Activated CD4-positive, alpha-beta T cell treated with anti-CD3 and anti-CD28 coated beads, Interleukin-10, Interleukin-2, amounts not matched to agents 100 ng/mL and 50 ng/mL, durations not matched to agents 16 hours and 8 hours (primary cell): Measurements from ENCODE around the gene FAM53A.

Experiments
- DNase-seq: peaks from one replicate; pipeline ENCODE4 v3.0.0-alpha.2; 2020

Gene FAM53A

DNA sequence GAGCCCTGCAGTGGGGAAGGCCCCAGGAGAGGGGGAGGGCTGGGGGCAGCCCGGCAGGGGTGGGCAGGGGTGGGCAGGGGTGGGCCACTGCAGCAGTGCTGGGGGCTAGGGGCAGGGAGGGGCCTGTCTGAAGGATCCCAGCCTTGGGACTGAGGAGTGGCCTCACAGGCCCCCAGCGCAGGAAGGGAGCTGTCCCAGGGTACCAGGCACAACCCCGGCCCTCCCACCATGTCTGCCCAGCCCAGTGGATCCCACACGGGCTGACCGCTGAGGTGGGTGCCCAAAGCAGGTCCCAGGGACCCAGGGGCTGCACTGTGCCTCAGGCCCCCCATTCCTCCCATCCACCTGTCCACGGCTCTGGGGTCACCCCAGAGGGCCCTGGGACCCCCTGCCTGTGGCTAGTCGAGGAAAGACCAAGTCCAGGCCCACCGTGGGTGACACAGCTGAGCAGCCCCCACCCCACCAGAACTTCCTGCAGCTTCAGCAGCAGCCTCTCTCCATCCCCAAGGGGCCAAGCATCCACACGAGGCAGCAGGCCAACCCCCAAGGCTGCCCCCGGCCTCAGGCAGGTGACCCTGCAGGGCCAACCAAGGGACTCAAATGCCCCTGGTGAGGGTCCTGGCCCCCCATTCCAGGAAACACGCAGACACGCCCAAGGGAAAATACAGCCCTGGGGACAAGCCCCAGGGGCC is 46.4 kb downstream of the FAM53A start:
- DNase-seq, result no peak

DNA sequence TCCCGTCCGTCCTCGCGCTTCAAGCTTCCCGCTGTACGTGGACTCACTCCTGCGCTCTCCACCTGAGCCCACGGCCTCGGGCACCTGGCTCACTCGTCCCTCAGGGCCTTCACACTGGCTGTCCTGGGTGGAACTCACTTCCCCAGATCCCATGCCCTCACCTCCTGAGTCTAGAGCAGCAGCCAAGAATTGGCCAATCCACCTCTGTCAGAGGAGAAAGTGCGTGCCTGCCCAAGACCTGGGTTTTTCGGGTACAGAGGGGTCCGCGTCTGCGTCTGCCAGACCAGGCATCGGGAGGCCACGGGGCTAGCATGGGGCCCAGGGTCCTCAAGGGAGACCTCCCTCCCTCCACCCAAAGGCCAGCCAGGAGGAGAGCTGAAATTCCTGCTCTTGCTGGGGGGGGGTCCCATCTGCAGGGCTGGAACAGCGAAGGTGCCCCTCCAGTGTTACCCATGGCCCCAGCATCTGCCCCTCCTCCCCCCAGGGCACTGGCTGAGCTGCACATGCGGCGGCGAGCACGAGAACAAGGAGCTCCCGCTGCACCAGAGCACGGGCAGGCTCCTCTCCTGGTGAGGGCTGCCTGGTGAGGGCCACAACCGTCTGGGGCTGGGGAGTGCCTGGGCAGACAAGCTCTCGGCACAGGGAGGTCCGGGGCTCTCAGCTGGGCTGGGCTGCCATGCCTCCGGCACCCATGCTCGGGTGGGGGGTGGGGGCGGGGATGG is 47.5 kb downstream of the FAM53A start:
- DNase-seq, result no peak

DNA sequence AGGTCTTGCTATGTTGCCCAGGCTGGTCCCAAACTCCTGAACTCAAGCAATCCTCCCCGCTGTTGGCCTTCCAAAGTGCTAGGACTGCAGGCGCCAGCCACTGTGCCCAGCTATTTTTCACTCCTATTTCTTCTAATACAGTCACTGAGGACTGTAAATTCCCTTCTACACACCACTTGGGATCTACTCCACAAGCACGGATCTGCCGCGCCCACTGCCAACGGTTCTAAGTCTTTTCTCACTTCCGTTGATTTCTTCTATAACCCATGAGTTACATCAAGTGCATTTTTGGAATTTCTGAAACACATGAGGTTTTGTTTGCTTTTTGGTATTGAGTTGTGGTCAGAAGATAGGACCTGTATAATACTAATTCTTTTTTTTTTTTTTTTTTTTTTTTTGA is 48.6 kb downstream of the FAM53A start:
- no peak for DNase-seq

GRCh38 chr4:1633993-1634392 is 50.1 kb downstream of the FAM53A start:
- DNase-seq, result no peak

- DNase-seq, result no peak
Observed at GRCh38 chr4:1632109-1633104, 51.7 kb downstream of the FAM53A start.

DNA sequence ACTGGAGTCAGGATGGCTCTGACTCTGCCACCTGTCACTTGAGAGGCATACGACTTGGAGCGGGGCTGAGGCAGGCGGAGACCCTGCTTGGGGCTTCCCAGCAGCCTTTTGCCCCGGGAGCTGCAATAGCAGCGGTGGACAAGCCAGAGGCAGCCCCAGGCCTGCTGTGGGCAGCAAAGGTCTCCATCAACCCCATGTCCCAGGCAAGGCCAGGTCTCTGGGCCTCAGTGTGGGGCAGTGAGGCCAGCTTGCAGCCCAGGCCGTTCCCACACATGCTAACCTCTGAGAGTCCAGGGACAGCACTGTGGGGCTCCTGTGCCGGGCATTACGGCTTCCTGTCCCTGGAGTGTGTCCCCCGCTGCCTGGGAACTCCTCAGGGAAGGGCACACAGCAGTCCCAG is 53.0 kb downstream of the FAM53A start:
- no peak for DNase-seq

DNA sequence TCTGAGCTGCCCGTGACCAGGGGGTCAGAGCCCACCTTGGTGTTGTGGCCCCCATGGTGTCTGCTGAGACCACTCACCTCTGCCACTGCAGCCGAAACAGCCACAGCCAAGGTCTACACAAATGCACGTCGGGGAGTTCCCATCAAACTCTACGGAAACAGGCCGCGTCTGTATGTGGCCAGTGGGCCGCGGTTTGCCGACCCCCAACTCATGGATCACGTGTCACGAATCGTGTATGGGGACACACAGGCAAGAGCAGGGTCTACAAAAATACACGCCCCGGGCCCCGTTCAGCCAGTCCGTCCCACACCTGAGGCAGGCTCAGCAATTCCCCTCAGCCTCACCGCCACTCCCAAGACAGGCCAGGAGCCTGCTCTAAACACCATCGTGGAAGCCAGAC is 53.8 kb downstream of the FAM53A start:
- no peak for DNase-seq

DNA sequence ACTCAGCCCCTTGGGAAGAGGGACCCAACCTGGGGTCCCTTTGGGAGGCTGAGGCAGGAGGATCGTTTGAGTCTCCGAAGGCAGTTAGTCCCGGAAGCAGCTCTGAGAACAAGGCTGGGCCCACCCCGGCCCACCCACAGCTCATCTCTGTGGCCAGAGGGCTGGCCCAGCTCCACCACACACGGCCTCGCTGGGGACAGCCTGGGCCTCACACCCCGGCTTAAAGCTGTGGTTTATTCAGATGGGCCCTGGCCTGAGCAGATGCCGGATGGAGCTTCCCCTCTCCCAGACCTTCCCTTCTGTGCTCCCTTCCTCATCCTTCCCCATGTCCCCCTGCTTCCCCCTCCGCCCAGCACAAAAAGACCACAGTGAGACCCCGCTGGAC is 54.4 kb downstream of the FAM53A start:
- DNase-seq, result no peak

- DNase-seq, result peak; percentile 64
Observed at GRCh38 chr4:1628892-1629698, 55.0 kb downstream of the FAM53A start.

DNA sequence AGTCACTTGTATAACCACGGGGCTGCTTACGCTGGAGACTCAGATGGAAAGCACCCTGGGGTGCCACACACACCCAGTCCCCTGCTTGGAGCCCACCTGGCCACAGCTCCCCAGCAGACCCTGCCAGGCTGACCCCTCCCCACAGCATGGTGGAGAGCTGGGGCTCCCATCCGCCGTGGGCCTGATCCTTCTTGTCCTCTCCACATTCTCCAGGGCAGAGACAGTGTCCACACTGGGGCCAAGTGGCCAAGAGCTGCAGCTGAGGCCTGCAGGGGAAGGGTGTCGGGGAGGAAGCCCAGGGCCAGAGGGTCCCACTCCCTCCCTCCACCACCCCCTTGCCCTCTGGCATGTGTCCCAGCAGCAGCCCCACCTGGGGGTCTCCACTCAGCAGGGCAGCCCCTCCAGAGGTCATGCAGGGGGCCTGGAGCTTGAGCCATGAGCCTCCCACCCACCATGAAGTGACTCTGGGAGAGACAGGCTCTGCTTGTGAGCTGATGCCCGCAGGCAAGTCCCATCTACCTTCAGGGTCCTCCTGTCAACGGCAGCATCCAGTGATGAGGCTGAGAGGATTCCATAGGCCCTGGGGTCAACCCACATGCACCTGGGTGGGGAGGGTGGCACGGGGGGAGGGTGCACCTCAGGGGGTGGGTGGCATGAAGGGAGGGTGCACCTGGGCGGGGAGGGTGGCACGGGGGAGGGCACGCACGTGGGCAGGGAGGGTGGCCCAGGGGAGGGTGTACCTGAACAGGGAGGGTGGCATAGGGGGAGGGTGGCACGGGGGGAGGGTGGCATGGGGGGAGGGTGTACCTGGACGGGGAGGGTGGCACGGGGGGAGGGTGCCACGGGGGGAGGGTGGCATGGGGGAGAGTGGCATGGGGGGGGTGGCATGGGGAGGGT is 56.4 kb downstream of the FAM53A start:
- DNase-seq, result no peak

DNA sequence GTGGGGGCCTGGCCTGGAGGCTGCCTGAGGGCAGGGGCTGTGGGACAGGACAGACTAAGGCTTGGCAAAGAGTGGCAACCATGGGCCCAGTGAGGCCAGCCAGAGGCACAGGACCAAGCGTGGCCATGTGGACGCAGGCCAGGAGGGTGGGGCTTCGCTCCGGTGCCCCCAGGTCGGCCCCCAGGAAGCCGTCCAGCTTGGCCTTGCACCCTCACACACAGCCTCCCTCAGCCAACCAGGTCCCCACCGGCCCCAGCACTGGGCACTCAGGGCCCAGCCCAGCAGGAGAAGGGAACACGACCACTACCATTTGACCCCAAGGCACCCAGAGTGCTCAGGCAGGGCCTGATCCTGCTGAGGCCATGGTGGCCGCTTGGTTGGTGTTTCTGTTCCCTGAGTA is 57.2 kb downstream of the FAM53A start:
- no peak for DNase-seq

DNA sequence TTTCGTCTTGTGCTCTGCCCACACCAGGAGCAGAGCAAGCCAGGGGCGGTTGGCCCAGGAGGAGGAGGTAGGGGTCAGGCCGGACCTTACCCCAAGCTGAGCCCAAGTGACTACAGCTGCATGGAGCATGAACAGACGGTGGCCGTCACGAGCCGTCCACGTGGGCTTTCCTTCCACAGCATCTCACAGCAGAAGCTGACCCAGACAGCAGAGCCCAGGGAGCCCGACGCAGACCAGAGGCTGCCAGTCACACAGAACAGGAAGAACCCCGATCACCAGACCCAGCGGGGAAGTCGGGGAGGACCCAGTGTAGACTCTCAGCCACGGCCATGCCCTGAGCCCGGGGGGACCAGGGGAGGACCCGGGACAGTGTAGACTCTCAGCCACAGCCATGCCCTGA is 58.0 kb downstream of the FAM53A start:
- no peak for DNase-seq

- no peak for DNase-seq
Observed at GRCh38 chr4:1625600-1626138, 58.4 kb downstream of the FAM53A start.

DNA sequence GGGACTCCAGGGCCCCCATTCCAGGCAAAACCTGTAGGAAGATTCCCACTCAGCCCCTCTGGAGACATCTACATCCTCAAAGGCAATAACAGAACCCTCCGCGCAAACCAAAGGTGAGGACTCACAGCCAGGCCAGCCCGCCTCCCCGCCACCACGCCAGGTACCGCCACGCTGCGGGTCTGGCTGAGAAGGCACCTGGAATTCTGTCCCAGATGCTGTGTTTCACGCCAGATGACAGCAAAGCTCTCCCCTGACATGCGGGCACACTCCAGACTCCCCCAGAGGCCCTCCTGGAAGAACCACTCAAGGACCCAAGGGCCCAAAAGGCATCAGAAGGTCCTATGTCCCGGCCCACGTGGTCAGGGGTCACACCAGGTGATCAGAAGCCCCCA is 59.6 kb downstream of the FAM53A start:
- no peak for DNase-seq

GRCh38 chr4:1623821-1624518 is 60.1 kb downstream of the FAM53A start:
- DNase-seq, result no peak

GRCh38 chr4:1623400-1623799 is 60.7 kb downstream of the FAM53A start:
- no peak for DNase-seq

GRCh38 chr4:1622956-1623355 is 61.2 kb downstream of the FAM53A start:
- DNase-seq, result no peak

DNA sequence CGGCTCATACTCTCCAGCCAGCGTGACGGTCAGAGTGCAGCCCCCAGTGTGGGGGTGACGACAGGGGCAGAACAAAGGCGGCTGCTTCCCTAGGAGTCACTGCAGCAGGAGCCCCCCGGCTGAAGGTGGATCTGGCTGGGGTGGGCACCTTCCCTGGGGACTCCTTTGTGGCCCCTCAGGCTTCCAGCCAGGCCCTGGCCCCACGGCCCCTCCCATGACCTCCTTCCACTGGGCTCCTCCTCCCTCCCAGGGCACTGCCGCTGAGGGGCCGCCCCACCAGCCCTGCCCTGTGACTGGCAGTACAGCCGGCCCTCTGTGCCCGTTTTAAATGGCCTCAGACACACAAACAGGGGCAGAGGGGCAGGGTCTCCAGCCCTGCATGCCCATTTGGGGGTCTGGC is 61.9 kb downstream of the FAM53A start:
- DNase-seq, result no peak

DNA sequence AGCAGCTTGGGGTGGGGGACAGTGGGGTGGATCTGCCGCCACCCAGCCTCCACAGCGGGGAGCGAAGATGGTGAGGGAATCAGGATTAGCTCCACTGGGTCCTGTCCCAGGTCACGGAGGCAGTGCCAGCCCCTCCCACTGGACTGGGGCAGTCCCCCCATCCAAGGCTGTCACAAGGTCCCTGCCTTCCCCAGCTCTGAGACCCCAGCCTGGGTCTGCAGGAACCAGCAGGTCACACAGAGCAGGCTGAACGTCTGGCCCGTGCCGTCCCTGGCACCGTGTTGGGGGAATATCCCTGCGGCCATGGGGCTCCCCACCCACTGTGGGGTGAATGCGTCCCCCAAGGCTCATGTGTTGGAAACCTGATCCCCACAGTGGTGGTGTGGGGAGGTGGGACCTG is 62.6 kb downstream of the FAM53A start:
- no peak for DNase-seq

DNA sequence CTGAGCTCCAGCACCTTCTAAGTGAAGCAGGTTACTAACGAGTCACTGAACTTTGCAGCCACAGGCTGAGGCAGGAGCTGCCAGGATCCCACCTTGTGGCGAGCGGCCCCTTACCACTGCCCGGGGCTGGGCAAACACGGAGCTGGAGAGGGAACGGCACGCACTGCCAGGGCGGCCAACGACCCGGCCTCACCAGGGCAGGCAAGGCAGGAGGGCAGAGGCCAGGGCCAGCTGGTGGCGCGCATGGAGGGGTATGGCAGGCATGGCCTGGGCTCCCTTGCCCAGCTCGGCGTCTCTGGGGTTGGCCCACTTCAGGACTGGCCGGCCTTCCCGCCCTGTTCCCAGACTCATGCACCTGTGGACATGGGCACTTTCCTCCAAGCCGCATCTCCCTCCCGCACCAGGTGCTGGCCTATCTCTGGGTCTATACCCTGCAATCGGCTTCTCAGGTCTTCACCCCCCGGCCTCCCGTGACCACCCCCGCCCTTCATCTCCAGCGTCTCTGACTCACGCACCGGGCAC is 64.9 kb downstream of the FAM53A start:
- no peak for DNase-seq
